ENCODE measurements around the gene LMAN1. TPM values are rescaled to one million over a fixed set of nuclear protein-coding genes. Genes with fewer than 3 reads are reported as not detected.

The LMAN1 gene
- total RNA-seq, 1 experiment from 2014 or later = 77.3 TPM

- Mint-ChIP-seq H3K27me3 (ENCODE audit: low read depth) (peaks cover 41% of the 10 kb centered on the region), H3K4me3 (peak overlapping the region; percentile 100), H3K27ac (peak overlapping the region; percentile 99), H3K4me1 (peaks cover 18% of the 10 kb centered on the region), H3K9me3 (no peaks in the 10 kb centered on the region), H3K36me3 (peaks cover 26% of the 10 kb centered on the region)
- ChIA-PET POLR2A (no interaction called here), CTCF (no interaction called here)
- DNase-seq (ENCODE audit: low spot score) = no peak
- no peak for TF ChIP-seq ATF3 (CRISPR knock-in tag; conservative IDR thresholded peaks at IDR 0.05)
- TF ChIP-seq PREB (CRISPR knock-in tag; IDR thresholded peaks at IDR 0.05; ENCODE audit: borderline replicate concordance) = no peak
- no peak for TF ChIP-seq ZNF281 (CRISPR knock-in tag; IDR thresholded peaks at IDR 0.05)
- no peak for TF ChIP-seq ARID4B (CRISPR knock-in tag; IDR thresholded peaks at IDR 0.05; ENCODE audit: borderline replicate concordance)
- no peak for TF ChIP-seq NFYB (CRISPR knock-in tag; conservative IDR thresholded peaks at IDR 0.05; ENCODE audit: low read depth)
- TF ChIP-seq EMX1 (CRISPR knock-in tag; IDR thresholded peaks at IDR 0.05) = no peak
- no peak for TF ChIP-seq ATF2 (CRISPR knock-in tag; IDR thresholded peaks at IDR 0.05; ENCODE audit: borderline replicate concordance, low read depth)
- no peak for TF ChIP-seq CTCF (IDR thresholded peaks at IDR 0.05)
- no peak for TF ChIP-seq SMAD3 (CRISPR knock-in tag; IDR thresholded peaks at IDR 0.05; ENCODE audit: borderline replicate concordance)
- no peak for TF ChIP-seq ZNF396 (CRISPR knock-in tag; IDR thresholded peaks at IDR 0.05; ENCODE audit: borderline replicate concordance)
- no peak for TF ChIP-seq ZBTB21 (CRISPR knock-in tag; IDR thresholded peaks at IDR 0.05; ENCODE audit: borderline replicate concordance)
- TF ChIP-seq JAZF1 (CRISPR knock-in tag; IDR thresholded peaks at IDR 0.05) = no peak
- no peak for TF ChIP-seq NR3C1 (CRISPR knock-in tag; conservative IDR thresholded peaks at IDR 0.05; ENCODE audit: low read depth)
- no peak for TF ChIP-seq USF1 (CRISPR knock-in tag; IDR thresholded peaks at IDR 0.05)
- TF ChIP-seq USF2 (CRISPR knock-in tag; IDR thresholded peaks at IDR 0.05) = no peak
- no peak for TF ChIP-seq SMAD4 (CRISPR knock-in tag; IDR thresholded peaks at IDR 0.05)
- TF ChIP-seq MXD4 (CRISPR knock-in tag; IDR thresholded peaks at IDR 0.05; ENCODE audit: borderline replicate concordance) = no peak
- TF ChIP-seq FOXJ3 (CRISPR knock-in tag; IDR thresholded peaks at IDR 0.05; ENCODE audit: borderline replicate concordance) = no peak
- TF ChIP-seq GTF2I (CRISPR knock-in tag; conservative IDR thresholded peaks at IDR 0.05) = no peak
- ATAC-seq = no peak
These were observed 702 bp downstream of the LMAN1 start for GRCh38 chr18:59358414-59358711.

All from WTC11 (cell line).